GM18498 (cell line): ENCODE results near the gene SOX12.
"Not testable (repeated sequence)": the region's sequence is repeated elsewhere in the genome, so short reads cannot be mapped to it uniquely, and the experiment has no call there.

Experiments
- ATAC-seq: cut with Tn5 transposase; IDR thresholded peaks from one replicate; pipeline ENCODE4 v1.9.1; 2021; ENCODE audit warnings: mild to moderate bottlenecking, moderate library complexity; ENCODE audit not compliant: unreplicated experiment

The SOX12 gene

DNA sequence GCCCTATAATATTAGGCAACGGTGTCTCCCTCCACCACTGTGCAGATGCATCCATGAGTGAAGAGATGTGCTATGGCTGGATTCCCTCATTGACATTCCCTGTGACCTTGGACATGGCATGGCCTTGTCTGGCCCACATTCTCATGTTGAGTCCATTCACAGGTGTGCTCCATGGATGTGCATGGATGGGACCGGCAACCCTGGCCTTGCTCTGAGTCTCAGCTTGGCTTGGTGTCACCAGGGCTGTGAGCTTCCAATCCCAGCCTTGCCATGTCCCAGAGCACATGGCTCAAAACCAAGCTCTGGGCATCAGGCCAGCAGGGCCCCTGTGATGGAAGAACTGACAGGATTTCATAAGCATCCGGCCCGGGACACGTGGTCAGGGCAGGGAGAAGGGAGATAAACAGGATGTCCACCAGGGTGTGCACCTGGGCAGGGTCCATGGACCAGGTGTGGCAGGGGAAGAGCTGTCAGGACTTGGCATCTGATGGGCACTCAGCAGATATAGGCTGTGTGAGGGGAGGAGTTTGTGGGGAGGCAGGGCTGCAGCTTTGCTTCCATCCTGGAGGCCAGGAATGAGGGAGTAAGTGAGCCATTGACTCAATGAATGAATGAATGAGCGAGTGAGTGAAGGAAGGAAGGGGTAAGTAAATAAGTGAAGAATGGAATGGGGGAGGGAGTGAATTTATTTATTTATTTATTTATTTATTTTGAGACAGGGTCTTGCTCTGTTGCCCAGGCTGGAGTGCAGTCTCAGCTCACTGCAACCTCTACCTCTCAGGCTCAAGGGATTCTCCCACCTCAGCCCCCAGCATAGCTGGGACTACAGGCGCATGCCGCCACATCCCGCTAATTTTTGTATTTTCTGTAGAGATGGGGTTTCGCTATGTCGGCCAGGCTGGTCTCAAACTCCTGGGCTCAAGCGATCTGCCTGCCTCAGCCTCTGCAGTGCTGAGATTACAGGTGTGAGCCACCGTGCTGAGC, 37.2 kb downstream of the SOX12 start:
- ATAC-seq: no peak

- no peak for ATAC-seq
Measured at GRCh38 chr20:363319-364078, 38.1 kb downstream of the SOX12 start.

DNA sequence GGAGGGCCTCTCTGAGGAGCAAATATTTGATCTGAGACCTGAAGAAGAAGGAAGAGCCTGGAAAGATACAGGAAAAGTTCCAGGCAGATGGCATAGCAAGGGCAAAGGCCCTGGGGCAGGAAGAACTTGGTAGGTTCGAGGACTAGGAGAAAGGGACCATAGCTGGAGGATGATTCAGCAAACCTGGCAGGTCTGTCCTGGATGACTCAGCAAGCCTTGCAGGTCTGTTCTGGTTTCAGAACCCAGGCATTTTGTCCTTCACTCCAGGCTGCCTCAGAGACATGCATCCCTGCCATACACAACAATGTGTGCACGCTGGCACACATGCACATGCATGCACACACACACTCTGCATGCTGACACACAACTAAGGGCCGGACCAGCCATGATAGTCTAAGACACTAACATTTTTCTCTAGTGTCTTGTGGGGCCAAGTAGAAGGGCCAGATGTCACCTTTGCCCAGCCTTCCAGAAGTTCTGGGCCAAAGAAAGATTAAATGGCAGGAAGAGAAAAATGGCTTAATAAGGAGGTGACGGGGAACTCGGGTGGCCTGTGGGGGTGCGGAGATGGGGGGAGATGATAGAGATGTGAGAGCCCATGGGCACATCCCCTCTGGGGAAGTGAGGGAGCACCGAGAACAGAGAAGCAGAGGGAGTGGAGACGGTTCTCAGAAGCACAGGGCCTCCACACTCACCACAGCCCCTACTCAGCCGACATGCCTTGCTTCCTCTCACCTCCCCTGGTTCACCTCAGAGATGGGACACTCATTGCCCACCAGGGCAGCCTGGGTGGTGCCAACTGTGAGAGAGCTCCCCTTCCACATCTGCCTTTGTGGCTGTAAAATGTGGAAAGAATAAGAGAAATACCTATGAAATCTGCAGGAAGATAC, 39.8 kb downstream of the SOX12 start:
- ATAC-seq: no peak

GRCh38 chr20:366041-366718, 40.8 kb downstream of the SOX12 start:
- ATAC-seq: no peak

DNA sequence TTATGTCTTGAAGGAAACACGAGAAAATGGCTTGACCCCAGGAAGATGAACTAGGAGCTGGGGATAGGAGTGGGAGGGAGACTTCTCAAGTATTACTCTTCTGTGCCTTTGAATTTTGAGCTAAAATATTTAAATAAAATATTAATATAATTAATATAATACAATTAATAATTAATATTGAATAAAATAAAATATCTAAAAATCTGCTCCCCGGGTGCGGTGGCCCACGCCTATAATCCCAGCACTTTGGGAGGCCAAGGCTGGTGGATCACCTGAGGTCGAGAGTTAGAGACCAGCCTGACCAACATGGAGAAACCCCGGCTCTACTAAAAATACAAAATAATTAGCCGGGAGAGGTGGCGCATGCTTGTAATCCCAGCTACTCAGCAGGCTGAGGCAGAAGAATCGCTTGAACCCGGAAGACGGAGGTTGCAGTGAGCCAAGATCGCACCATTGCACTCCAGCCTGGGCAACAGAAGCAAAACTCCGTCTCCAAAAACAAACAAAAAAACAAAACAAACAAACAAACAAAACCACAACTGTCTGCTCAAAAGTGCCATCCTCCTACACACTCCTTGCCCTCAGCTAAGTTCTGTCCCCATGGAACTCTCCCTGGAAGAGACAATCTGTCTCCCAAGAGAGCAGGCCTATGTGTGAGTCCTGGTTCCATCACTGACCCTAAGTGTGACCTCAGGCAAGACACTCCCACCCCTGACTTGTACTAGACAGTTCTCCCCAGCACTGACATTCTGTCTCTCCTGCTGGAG, 41.5 kb downstream of the SOX12 start:
- ATAC-seq: no peak

DNA sequence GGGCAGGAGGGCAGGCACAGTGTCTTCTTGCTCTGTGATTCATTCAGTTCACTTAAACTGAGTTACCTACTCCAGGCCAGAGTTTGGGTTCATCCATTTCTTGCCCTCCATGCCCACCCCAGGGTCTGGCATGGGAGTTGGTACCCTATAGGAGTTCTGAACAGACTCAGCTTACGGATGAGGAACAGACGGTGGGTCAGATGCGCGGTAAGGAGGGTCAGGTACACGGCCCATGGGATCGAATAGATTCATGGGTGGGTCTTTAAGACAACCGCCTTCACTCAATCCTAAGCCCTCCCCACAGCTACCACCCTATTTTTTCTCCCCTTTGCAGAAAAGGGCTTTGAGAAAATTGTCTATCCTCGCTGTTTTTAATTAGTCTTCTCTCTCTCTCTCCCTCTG, 42.1 kb downstream of the SOX12 start:
- no peak for ATAC-seq

- no peak for ATAC-seq
Measured at GRCh38 chr20:368915-369314, 43.6 kb downstream of the SOX12 start.

GRCh38 chr20:370151-370600, 44.8 kb downstream of the SOX12 start:
- no peak for ATAC-seq

DNA sequence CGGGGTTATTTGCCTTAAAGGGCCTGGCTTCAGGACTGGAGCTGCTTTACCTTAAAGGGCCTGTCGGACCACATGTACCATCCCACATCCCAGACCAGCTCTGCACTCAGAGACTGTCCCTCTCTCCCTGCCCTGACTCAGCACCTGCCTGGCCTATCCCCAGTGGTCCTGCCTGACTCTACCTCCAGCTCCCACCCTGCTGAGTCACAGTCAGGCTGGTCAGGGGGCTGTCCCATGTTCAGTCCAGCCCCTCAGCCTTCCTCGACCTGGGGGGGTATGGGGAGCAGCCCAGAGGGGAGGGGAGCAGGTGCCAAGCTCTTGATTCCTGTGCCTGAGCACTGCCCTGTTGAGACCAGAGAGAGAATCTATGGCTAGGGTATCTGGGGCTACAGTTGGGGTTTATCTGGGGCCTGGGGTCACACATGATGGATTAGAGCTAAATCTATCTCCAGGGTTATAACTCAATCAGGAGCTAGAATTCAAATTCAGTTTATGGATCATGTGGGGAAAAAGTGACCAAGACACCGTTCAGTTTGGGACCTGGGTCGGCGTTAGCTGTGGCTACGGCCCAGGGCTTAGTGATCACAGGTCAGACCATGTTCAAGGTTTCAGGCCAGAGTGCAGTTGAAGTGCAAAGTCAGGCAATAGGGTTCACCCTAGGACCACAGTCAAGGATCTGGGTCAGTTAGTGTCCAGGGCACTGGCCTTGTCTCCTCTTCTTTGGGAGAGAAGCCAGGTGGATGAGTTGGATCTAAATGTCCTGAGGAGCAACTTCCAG, 45.8 kb downstream of the SOX12 start:
- ATAC-seq: no peak

- ATAC-seq: no peak
Measured at GRCh38 chr20:371755-372542, 46.6 kb downstream of the SOX12 start.

DNA sequence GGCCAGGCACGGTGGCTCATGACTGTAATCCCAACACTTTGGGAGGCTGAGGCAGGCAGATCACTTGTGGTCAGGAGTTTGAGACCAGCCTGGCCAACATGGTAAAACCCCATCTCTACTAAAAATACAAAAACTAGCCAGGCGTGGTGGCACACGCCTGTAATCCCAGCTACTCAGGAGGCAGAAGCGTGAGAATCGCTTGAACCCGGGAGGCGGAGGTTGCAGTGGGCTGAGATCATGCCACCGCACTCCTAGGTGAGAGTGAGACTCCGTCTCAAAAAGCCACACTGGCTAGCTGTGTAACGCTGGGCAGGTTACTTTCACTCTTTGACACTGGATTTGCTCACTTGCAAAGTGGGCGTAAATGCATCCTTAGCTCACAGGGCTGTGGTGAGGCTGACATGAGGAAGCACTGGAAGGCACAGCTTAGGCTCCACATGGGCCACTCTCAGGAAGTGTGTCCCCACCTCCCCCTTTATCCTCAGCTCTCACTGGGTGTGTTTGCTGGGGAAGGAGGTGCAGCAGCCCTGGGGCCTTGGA, 47.3 kb downstream of the SOX12 start:
- not testable (repeated sequence) for ATAC-seq

DNA sequence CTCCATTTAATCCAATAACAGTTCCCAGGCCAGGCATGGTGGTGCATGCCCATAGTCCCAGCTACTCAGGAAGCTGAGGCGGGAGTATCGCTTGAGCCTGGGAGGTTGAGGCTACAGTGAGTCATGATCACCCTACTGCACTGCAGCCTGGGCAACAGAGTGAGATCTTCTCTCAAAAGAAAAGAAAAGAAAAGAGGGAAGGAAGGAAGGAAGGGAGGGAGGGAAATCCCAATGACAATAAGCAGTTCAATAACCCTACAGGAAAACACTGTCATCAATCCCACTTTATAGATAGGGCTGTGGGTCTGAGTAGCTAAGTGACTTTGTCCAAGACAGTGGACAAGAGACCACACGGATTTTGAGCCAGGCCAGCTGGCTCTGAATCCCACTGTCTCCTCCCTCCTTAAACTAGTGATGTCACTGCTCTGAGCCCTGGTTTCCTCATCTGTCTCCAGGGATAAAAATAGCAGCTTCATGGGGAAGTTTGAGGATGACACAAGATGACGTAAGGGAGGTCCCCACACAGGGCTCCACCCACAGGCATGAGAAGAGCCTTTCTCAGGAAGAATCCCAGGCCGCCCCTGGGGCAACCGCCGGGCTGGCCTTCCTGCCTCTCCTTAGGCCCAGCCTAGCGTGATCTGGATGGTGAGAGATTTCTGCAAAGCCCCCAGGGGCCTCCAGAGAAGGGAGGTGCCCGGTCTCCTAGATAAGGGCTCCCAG, 48.0 kb downstream of the SOX12 start:
- no peak for ATAC-seq

DNA sequence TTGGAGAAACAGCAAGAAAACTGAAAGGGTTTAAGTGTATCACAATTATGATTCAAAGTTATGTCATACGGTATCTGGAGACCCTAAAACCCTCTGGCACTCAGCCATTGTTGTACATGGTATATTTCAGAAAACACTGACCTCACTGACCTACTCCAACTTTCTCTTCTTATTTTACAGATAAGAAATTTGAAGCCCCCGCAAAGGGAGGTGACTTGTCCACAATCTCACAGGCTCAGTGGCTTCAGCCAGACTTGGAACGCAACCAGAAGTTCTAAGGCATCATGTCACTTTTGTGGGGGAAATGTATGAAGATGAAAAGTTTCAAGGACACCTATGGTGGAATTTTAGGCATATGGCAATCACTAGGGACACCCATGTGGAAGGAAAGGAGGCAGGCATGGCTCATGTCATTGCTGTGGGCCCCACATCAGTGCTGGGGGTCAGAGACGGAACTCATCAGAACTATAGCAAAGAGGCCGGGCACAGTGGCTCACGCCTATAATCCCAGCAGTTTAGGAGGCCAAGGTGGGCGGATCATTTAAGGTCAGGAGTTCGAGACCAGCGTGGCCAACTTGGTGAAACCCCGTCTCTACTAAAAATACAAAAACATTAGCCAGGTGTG, 50.0 kb downstream of the SOX12 start:
- ATAC-seq: no peak

DNA sequence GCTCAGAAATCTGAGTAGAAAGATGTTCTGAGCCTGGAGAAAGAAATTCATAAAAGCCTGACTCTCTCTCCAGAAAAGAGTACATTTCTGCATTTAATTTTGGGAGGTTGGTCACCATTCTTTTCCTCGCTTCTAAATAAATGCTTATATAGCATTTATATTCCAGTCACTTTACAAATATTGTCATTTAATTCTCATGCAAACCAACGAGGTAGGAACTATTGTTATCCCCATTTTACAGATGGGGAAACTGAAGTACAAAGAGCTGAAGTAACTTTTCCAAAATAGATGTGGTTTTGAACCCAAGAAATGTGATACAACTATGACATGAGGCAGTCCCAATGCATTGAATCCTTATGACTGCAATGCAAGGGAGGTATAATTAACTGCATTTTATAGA, 50.7 kb downstream of the SOX12 start:
- ATAC-seq: no peak

GRCh38 chr20:376750-377149, 51.4 kb downstream of the SOX12 start:
- no peak for ATAC-seq

DNA sequence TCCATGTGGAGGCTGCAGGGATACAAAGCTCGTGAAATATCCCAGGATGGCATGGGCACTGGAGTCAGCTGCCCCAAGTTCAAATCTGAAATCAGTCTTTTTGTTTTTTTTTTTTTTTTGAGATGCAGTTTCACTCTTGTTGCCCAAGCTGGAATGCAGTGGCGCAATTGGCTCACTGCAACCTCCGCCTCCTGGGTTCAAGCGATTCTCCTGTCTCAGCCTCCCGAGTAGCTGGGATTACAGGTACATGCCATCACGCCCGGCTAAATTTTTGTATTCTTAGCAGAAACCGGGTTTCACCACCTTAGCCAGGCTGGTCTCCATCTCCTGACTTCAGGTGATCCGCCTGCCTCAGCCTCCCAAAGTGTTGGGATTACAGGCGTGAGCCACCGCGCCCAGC, 52.2 kb downstream of the SOX12 start:
- ATAC-seq: not testable (repeated sequence)

DNA sequence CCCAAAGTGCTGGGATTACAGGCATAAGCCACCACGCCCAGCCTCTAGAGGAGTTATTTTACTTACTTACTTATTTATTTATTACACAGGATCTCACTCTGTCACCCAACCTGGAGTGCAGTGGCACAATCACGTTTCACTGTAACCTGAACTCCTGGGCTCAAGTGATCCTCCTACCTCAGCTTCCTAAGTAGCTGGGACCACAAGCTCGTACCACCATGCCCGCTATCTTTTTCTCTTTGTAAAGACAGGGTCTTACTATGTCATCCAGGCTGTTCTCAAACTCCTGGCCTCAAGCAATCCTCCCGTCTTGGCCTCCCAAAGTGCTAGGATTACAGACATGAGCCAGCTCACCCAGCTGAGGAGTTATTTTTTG, 53.6 kb downstream of the SOX12 start:
- ATAC-seq: no peak
